ENCODE results near the gene TRPM3. TPM values are rescaled to one million over a fixed set of nuclear protein-coding genes. Genes with fewer than 3 reads are reported as not detected.

The TRPM3 gene
- total RNA-seq, 1 donor, result under 0.01 TPM

- no peak for DNase-seq (ENCODE audit: low read depth in 2 of 3, low spot score in 2 of 3)
Measured at GRCh38 chr9:70539001-70539400, 582.4 kb downstream of the TRPM3 start.

DNA sequence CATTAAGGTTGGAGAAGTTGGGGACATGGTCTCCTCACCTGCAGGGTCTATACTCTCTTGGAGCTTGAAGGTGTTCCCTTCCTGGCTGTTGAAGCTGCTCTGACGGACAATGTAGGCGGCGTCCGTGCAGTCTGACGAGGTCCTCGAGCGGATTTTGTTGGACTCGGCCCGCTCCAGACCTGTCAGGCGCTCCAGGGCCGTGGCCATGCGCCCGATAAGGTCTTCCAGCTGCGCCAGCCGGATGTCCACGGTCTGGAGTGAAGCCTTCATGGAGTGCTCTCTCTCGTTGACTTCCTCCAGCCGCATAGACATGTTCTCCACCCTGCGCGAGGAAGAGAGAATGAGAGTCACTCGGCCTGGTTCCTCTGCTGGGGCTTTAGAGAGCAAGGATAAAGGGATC, 584.3 kb downstream of the TRPM3 start:
- no peak for DNase-seq (ENCODE audit: low read depth in 2 of 3, low spot score in 2 of 3)

- DNase-seq (ENCODE audit: low read depth in 2 of 3, low spot score in 2 of 3), result no peak
Measured at GRCh38 chr9:70535546-70536323, 585.7 kb downstream of the TRPM3 start.

DNA sequence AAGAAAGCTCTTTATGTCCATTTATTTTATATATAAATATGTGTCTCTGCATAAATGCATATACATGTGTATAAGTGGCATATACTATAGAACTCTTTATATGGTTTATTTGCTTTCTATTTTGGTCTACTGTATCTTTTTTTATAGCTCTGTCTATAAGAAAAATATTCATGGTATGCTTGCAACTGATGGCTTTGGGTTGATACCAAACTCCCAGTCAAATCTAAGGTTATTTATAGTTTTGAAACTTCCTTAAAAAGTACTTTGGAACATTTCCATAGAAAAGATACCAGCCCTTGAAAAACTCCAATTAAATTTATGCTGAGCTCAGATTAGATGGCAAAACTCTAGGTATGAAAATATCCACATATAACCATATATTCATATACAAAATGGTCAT, 587.0 kb downstream of the TRPM3 start:
- DNase-seq (ENCODE audit: low read depth in 2 of 3, low spot score in 2 of 3), result no peak

GRCh38 chr9:70534061-70534460, 587.4 kb downstream of the TRPM3 start:
- DNase-seq (ENCODE audit: low read depth in 2 of 3, low spot score in 2 of 3), result no peak

GRCh38 chr9:70533492-70533891, 587.9 kb downstream of the TRPM3 start:
- no peak for DNase-seq (ENCODE audit: low read depth in 2 of 3, low spot score in 2 of 3)

DNA sequence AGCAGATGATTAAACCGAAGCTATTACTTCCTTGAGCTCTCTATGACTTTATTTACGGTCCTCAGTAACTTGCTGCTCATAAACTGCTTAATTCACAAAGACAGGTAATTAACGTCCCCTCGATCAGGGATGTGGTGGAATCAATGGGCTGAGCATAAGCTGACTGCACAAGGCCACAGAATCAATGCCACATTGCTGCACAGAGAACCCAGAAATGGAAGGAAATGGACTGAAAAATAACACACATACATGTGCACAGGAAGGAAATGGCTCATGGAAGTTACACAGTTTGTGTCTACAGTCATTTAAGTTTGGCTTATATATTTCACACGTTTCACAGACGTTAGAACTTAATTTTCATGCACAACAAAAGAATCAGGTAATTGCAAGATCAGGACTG, 588.7 kb downstream of the TRPM3 start:
- no peak for DNase-seq (ENCODE audit: low read depth in 2 of 3, low spot score in 2 of 3)

- no peak for DNase-seq (ENCODE audit: low read depth in 2 of 3, low spot score in 2 of 3)
Measured at GRCh38 chr9:70531311-70531710, 590.1 kb downstream of the TRPM3 start.

- DNase-seq (ENCODE audit: low read depth in 2 of 3, low spot score in 2 of 3), result no peak
Measured at GRCh38 chr9:70530716-70531115, 590.7 kb downstream of the TRPM3 start.

GRCh38 chr9:70529833-70530232, 591.6 kb downstream of the TRPM3 start:
- no peak for DNase-seq (ENCODE audit: low read depth in 2 of 3, low spot score in 2 of 3)

- DNase-seq (ENCODE audit: low read depth in 2 of 3, low spot score in 2 of 3), result no peak
Measured at GRCh38 chr9:70529377-70529776, 592.0 kb downstream of the TRPM3 start.

DNA sequence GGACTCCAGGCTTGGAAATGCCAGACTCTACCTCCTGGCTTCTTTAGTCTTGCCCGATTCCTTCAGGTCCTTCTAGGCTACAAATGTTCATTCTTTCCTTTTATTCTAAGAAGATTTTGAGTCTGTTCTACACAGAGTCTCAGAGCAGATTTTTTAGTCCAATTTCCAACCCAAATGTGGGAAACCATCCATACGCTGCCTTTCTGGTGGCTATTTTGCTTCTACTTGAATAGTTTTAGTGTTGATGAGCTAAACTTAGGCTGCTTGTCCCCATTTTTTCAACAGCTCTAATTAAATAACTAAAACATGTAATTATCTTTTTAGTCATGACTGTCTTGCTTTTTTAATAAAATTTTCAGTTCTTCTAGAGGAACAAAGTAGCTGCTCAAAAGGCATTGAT, 594.5 kb downstream of the TRPM3 start:
- DNase-seq (ENCODE audit: low read depth in 2 of 3, low spot score in 2 of 3), result no peak

GRCh38 chr9:70525519-70525918, 595.9 kb downstream of the TRPM3 start:
- DNase-seq (ENCODE audit: low read depth in 2 of 3, low spot score in 2 of 3), result no peak

DNA sequence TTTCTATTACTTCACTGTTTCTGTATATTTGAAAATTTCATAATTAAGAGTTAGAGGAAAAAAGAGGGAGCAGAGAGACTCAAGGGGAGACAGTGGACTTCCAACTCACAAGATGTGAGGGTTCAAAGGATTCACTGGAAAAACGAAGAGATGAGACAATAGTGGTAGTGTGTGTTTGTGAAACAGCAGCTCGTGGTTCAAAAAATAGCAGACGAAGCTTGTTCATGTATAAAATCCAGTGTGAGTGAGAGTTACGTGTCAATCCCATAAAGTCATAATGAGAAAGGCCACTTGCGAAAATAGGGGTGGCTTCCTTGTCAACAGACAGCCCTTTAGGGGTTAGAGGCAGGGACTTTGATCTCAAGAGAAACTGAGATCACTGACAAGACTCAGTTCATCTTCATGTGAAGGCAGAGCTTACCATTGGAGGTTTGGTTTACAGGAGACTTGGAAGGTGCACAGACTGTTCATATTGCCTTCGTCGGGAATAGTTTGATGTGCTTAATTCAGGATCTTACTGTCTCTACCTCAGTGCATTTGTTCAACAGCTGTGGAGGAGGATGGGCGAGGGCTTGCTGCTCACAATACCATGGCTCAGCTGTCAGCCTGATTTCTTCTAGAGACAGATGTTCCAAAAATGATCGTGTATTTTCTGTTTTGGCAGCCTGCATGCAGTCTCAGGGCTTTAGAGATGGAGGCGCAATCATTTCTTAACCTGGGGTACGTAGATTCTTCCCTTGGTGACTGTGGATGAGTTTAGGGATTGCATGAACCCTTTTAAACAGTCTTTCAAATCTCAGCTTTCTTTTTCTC, 601.3 kb downstream of the TRPM3 start:
- DNase-seq (ENCODE audit: low read depth in 2 of 3, low spot score in 2 of 3), result no peak

DNA sequence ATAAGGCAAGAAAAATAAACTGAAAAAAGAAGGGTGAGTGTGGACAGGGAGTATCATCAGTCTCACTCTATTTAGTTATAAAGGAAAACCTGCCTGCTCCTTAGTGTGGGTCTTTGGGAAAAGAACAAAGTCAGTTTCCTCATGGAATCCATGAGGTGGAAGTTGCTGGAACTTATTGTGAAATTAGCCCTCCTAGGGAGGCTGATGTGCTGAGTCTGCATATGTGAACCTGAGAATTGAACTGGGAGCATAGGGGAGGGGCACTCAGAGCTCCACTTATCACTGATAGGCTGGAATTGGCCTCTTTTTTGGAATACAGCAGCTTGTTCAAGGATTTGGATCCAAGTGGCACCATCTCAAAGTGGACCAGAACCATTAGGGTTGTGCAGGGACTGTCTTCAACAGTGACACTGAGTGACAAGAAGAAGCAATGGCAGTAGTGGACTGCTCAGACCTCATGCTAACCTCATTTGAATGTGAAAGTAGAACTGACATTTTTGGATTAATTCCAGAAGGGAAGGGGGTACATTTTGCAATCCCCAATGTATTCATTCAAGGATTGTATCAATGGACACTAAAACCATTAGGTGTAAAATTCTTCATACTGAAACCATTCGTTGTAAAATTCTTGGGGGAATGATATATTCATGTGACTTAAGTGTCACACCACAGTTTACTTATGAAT, 603.4 kb downstream of the TRPM3 start:
- DNase-seq (ENCODE audit: low read depth in 2 of 3, low spot score in 2 of 3), result no peak

DNA sequence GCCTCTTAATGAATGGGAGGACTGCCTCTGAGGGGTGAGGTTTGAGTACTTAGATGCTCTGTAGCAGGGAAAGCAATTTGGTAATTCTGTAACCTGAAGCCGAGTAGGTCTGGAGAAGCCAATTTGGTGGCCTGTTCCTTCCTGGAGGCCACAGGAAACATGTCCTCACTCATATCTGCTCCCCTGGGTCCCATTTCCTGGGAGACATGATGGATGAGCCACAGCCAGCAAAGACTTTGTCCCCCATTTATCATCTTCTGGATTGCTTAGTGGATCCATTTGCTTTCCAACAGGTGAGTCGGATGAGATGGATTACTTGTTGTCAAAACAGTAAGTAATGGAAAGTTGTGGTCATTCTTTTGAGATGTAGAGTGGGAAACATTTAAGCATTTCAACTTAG, 607.1 kb downstream of the TRPM3 start:
- DNase-seq (ENCODE audit: low read depth in 2 of 3, low spot score in 2 of 3), result no peak

DNA sequence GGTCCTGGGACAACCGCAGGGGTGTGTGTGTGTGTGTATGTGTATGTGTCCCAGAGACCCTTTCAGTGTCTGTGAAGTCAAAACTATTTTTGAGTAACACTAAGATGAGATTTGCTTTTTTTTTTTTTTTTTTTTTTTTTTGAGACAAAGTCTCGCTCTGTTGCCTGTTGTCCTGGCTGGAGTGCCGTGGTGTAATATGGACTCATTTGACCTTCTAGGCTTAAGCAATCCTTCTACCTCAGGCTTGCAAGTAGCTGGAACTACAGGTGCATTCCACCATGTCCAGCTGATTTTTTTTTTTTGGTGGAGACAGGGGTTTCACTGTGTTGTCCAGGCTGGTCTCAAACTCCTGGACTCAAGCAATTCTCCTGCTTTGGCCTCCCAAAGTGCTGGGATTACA, 609.6 kb downstream of the TRPM3 start:
- DNase-seq (ENCODE audit: low read depth in 2 of 3, low spot score in 2 of 3), result no peak

GRCh38 chr9:70510157-70510770, 611.2 kb downstream of the TRPM3 start:
- DNase-seq (ENCODE audit: low read depth in 2 of 3, low spot score in 2 of 3), result peak in 1 of 3 donors; percentile 56

DNA sequence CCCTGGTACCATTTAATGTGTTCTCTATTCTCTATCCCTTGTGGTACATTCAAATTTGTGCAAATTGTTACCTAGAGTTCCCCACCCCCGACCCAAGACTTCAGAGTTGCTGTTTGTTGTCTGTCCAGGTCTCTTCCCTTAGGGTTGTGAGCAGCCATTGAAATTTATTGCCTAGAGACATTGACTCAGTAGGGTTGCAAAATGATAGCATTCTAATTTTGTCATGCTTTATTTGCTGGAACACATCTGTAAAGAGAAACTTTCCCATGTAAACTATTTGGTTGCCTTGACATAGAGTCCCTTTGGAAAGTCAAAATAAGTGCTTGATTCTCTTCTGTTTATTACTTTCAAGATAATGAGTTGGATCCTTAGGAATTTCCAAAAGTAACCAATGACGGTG, 615.3 kb downstream of the TRPM3 start:
- DNase-seq (ENCODE audit: low read depth in 2 of 3, low spot score in 2 of 3), result no peak

GRCh38 chr9:70504834-70505233, 616.6 kb downstream of the TRPM3 start:
- DNase-seq (ENCODE audit: low read depth in 2 of 3, low spot score in 2 of 3), result peak in 1 of 3 donors; percentile 13

- DNase-seq (ENCODE audit: low read depth in 2 of 3, low spot score in 2 of 3), result no peak
Measured at GRCh38 chr9:70502690-70503089, 618.7 kb downstream of the TRPM3 start.
